ENCODE measurements around the gene PPP4R1.

PPP4R1 gene

DNA sequence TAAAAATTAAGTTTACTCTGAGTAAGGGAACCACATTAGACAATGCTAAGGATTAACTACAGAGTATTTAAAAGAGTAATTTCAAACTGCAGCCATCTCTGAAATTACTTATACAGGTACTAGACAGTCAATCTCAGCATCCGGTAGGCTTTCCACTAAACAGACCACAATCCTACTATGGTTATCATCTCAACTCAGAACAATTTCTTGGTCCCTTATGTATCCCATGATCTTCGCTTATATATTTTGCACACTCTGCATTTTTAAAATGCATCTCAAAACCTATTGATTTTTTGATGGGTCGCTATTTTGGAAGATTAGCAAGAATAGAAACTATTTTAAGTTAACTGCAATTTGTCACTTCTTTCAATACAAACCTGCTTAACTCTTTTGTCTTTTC is 1.4 kb downstream of the PPP4R1 start:
- Histone ChIP-seq H4K20me1 (ENCODE audit: insufficient read depth, low read length, poor library complexity, severe bottlenecking) (peaks cover 56% of the 10 kb centered on the region), H3F3A (ENCODE audit: low read depth) (peaks cover 6% of the 10 kb centered on the region; the same call in 1 of the 2 replicates), H3K4me3 (ENCODE audit: low read length, poor library complexity, severe bottlenecking) (peak overlapping the region; percentile 91), H3K27me3 (ENCODE audit: insufficient read depth, low read length, poor library complexity, severe bottlenecking) (no peaks in the 10 kb centered on the region), H3K4me2 (ENCODE audit: low read depth, low read length, poor library complexity, severe bottlenecking) (peak overlapping the region; percentile 94), H3K9me2 (replicated peaks; ENCODE audit: low read depth, low read length) (no peaks in the 10 kb centered on the region), H2AFZ (ENCODE audit: low read length) (no peak overlapping the region), H3K4me1 (ENCODE audit: insufficient read depth, low read length, poor library complexity, severe bottlenecking) (peaks cover 66% of the 10 kb centered on the region), H3K79me2 (ENCODE audit: insufficient read depth, low read length) (peaks cover 68% of the 10 kb centered on the region), H3K36me3 (ENCODE audit: insufficient read depth, low read length) (no peaks in the 10 kb centered on the region), H3K9ac (ENCODE audit: low read depth, low read length, poor library complexity, severe bottlenecking) (peak overlapping the region; percentile 84), H3K9me3 (ENCODE audit: insufficient read depth, low read depth, low read length) (no peaks in the 10 kb centered on the region)
- TF ChIP-seq EZH2phosphoT487 (IDR thresholded peaks at IDR 0.05; ENCODE audit: borderline replicate concordance): no peak
- TF ChIP-seq, protein P1, sequence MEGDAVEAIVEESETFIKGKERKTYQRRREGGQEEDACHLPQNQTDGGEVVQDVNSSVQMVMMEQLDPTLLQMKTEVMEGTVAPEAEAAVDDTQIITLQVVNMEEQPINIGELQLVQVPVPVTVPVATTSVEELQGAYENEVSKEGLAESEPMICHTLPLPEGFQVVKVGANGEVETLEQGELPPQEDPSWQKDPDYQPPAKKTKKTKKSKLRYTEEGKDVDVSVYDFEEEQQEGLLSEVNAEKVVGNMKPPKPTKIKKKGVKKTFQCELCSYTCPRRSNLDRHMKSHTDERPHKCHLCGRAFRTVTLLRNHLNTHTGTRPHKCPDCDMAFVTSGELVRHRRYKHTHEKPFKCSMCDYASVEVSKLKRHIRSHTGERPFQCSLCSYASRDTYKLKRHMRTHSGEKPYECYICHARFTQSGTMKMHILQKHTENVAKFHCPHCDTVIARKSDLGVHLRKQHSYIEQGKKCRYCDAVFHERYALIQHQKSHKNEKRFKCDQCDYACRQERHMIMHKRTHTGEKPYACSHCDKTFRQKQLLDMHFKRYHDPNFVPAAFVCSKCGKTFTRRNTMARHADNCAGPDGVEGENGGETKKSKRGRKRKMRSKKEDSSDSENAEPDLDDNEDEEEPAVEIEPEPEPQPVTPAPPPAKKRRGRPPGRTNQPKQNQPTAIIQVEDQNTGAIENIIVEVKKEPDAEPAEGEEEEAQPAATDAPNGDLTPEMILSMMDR (conservative IDR thresholded peaks at IDR 0.05; ENCODE audit: low read length): no peak

DNA sequence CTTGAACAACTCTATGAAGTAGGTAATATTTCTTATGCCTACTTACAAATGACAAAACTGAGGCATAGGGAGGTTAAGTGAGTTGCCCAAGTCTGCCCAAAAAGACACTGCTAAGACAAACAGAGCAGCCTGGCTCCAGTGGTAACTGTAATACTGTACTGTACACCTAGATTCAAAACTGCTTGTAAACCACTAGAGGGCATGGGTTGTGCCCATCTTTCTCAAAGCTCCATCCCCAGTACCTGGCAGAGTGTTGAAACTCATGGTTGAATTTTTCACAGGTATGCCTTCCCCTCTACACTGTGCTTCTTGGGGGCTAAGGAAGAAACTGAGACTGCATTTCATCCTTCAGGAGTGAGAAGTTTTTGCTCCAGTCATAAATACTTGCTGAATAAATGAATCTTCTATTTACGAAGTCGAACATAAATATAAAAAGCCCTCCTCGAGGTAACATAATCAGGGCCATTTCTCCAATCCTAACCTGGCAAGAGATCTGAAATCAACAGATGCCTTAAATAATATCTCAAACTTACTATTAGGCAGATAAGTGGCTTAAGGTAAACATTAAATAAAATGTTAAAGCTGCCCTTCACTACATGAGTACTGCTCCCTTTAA is 2.0 kb downstream of the PPP4R1 start:
- Histone ChIP-seq H3K79me2 (ENCODE audit: insufficient read depth, low read length) (peaks cover 73% of the 10 kb centered on the region), H3K4me1 (ENCODE audit: insufficient read depth, low read length, poor library complexity, severe bottlenecking) (peaks cover 67% of the 10 kb centered on the region), H3F3A (ENCODE audit: low read depth) (peaks cover 6% of the 10 kb centered on the region; the same call in 1 of the 2 replicates), H3K9ac (ENCODE audit: low read depth, low read length, poor library complexity, severe bottlenecking) (peak overlapping the region; percentile 84), H4K20me1 (ENCODE audit: insufficient read depth, low read length, poor library complexity, severe bottlenecking) (peaks cover 61% of the 10 kb centered on the region), H3K9me2 (replicated peaks; ENCODE audit: low read depth, low read length) (no peaks in the 10 kb centered on the region), H2AFZ (ENCODE audit: low read length) (no peak overlapping the region), H3K4me3 (ENCODE audit: low read length, poor library complexity, severe bottlenecking) (peak overlapping the region; percentile 91), H3K27me3 (ENCODE audit: insufficient read depth, low read length, poor library complexity, severe bottlenecking) (no peaks in the 10 kb centered on the region), H3K36me3 (ENCODE audit: insufficient read depth, low read length) (no peaks in the 10 kb centered on the region), H3K9me3 (ENCODE audit: insufficient read depth, low read depth, low read length) (no peaks in the 10 kb centered on the region), H3K4me2 (ENCODE audit: low read depth, low read length, poor library complexity, severe bottlenecking) (peak overlapping the region; percentile 94)
- TF ChIP-seq EZH2phosphoT487 (IDR thresholded peaks at IDR 0.05; ENCODE audit: borderline replicate concordance): no peak
- TF ChIP-seq, protein P1 (conservative IDR thresholded peaks at IDR 0.05; ENCODE audit: low read length): peak; percentile 81

DNA sequence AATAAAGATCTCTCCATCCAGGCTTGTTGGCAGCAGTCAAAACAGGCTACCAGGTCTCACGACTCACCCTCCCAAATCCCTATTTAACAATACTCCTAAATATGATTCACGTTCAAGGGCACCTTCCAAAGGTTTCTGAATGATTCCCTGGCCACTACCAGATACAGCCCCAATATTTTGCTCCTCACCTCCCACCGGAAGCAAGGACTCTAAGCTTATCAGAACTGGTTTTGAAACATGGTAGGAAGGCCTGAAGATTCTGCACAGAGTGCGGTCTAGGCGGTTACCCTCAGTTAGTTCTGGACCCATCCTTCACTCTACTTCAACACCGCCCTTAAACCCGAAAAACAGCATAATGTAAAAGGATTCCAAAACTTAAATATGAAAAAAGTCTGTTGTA is 5.2 kb downstream of the PPP4R1 start:
- Histone ChIP-seq H3K4me2 (ENCODE audit: low read depth, low read length, poor library complexity, severe bottlenecking) (peak overlapping the region; percentile 94), H3K9ac (ENCODE audit: low read depth, low read length, poor library complexity, severe bottlenecking) (peak overlapping the region; percentile 18), H2AFZ (ENCODE audit: low read length) (no peak overlapping the region), H3K4me1 (ENCODE audit: insufficient read depth, low read length, poor library complexity, severe bottlenecking) (peaks cover 67% of the 10 kb centered on the region), H3K27me3 (ENCODE audit: insufficient read depth, low read length, poor library complexity, severe bottlenecking) (no peaks in the 10 kb centered on the region), H3K36me3 (ENCODE audit: insufficient read depth, low read length) (no peaks in the 10 kb centered on the region), H4K20me1 (ENCODE audit: insufficient read depth, low read length, poor library complexity, severe bottlenecking) (peaks cover 88% of the 10 kb centered on the region), H3K9me2 (replicated peaks; ENCODE audit: low read depth, low read length) (no peaks in the 10 kb centered on the region), H3K79me2 (ENCODE audit: insufficient read depth, low read length) (peaks cover 96% of the 10 kb centered on the region), H3F3A (ENCODE audit: low read depth) (no peaks in the 10 kb centered on the region), H3K4me3 (ENCODE audit: low read length, poor library complexity, severe bottlenecking) (peak overlapping the region; percentile 47), H3K9me3 (ENCODE audit: insufficient read depth, low read depth, low read length) (no peaks in the 10 kb centered on the region)
- no peak for TF ChIP-seq EZH2phosphoT487 (IDR thresholded peaks at IDR 0.05; ENCODE audit: borderline replicate concordance)
- TF ChIP-seq, protein P1 (conservative IDR thresholded peaks at IDR 0.05; ENCODE audit: low read length): no peak

Measured in Loucy (cell line).